K562 (cell line): ENCODE measurements around the gene ELMO1. TPM values are rescaled to one million over a fixed set of nuclear protein-coding genes. Genes with fewer than 3 reads are reported as not detected.

Experiments used
- BMI1 ChIP-seq: fragments of 150-350 bp; IDR thresholded peaks from 2 replicates; pipeline ENCODE4 v1.6.1; 2014; ENCODE audit warnings: low read length
- BRF1 ChIP-seq: IDR thresholded peaks from 3 replicates; pipeline ENCODE4 v1.6.1; 2011; ENCODE audit warnings: borderline replicate concordance, mild to moderate bottlenecking; ENCODE audit not compliant: insufficient read length; ENCODE audit errors: extremely low read depth
- CBX8 ChIP-seq: fragments of 200-600 bp; sonication (generic); IDR thresholded peaks from 2 replicates; pipeline ENCODE4 v1.6.1; 2012; ENCODE audit warnings: borderline replicate concordance, mixed run types, low read depth, mild to moderate bottlenecking, moderate library complexity, mixed read lengths, low read length, control low read depth, inconsistent platforms; ENCODE audit not compliant: poor library complexity, severe bottlenecking; ENCODE audit errors: extremely low read depth
- CC2D1A ChIP-seq: fragments of 450-650 bp; IDR thresholded peaks from 2 replicates; pipeline ENCODE4 v1.6.1; 2017; ENCODE audit warnings: mild to moderate bottlenecking
- HLTF ChIP-seq: fragments of 450-650 bp; IDR thresholded peaks from 2 replicates; pipeline ENCODE4 v1.6.1; 2016
- HNRNPL ChIP-seq: fragments of 200-400 bp; formaldehyde crosslinking; IDR thresholded peaks from 2 replicates; pipeline ENCODE4 v1.6.1; 2017; ENCODE audit warnings: low read depth, mild to moderate bottlenecking, low read length
- PBX2 ChIP-seq, 2 experiments: IDR thresholded peaks in 1 of 2; conservative IDR thresholded peaks in 1 of 2; 2 replicates each; pipeline ENCODE4 v1.6.1; 2016; ENCODE audit warnings: low read depth in 2 of 2, mild to moderate bottlenecking in 1 of 2, missing compliant biosample characterization in 1 of 2, missing genetic modification characterization in 1 of 2, moderate library complexity in 1 of 2
- TGIF2 ChIP-seq: sonication (generic); formaldehyde crosslinking; IDR thresholded peaks from 2 replicates; pipeline ENCODE4 v1.8.1; 2022; ENCODE audit warnings: mild to moderate bottlenecking, missing genetic modification reagents, moderate library complexity
- TSC22D4 ChIP-seq: fragments of 450-650 bp; IDR thresholded peaks from 2 replicates; pipeline ENCODE4 v1.6.1; 2016; ENCODE audit warnings: missing genetic modification characterization, missing biosample characterization, control low read depth
- ZNF282 ChIP-seq: sonication (generic); formaldehyde crosslinking; IDR thresholded peaks from 2 replicates; pipeline ENCODE4 v1.8.1; 2023; ENCODE audit warnings: missing genetic modification reagents
- ZNF76 ChIP-seq: fragments of 250-450 bp; sonication (Bioruptor Pico); IDR thresholded peaks from 2 replicates; pipeline ENCODE4 v1.4.0; 2020; ENCODE audit warnings: mild to moderate bottlenecking, moderate library complexity, borderline replicate concordance
- ZNF764 ChIP-seq: fragments of 250-450 bp; sonication (Bioruptor Pico); IDR thresholded peaks from 2 replicates; pipeline ENCODE4 v1.4.0; 2020; ENCODE audit warnings: low read depth, mild to moderate bottlenecking, moderate library complexity
- ZNF830 ChIP-seq: fragments of 250-450 bp; sonication (Bioruptor Pico); IDR thresholded peaks from 2 replicates; pipeline ENCODE4 v1.5.0; 2021; ENCODE audit warnings: mild to moderate bottlenecking
- polyA plus RNA-seq, 8 experiments: library from polyadenylated mRNA; depleted of rRNA in 4 of 8; stranded (reverse) in 5 of 8; unstranded in 3 of 8; fragments of >200 nt; fragmentation: Nextera tagmentation in 2 of 8; fragmentation: Illumina TruSeq in 1 of 8; extraction: Ambion mirVana in 2 of 8; extraction: Trizol in 1 of 8; gene quantifications; 2 replicates each; pipeline versions ENCODE4 v1.2.1 to v1.2.3, GENCODE V29; 2011 to 2014; ENCODE audit warnings: inconsistent platforms in 1 of 8, missing spikeins in 1 of 8
- total RNA-seq, 7 experiments: library from RNA; depleted of rRNA in 6 of 7; stranded (reverse); fragments of >200 nt in 6 of 7; fragmentation: Illumina TruSeq in 2 of 7; extraction: Trizol in 2 of 7; gene quantifications; 2 replicates each; pipeline versions ENCODE4 v1.2.1 to v1.2.3, GENCODE V29; 2011 to 2021; ENCODE audit warnings: low replicate concordance in 1 of 7

Gene ELMO1
- total and polyA plus RNA-seq, 9 of the 15 experiments (the other 6 are each of a cell fraction or from before 2014, with no cell fraction given) = 0.36 to 7.2 (median 3.6) TPM

DNA sequence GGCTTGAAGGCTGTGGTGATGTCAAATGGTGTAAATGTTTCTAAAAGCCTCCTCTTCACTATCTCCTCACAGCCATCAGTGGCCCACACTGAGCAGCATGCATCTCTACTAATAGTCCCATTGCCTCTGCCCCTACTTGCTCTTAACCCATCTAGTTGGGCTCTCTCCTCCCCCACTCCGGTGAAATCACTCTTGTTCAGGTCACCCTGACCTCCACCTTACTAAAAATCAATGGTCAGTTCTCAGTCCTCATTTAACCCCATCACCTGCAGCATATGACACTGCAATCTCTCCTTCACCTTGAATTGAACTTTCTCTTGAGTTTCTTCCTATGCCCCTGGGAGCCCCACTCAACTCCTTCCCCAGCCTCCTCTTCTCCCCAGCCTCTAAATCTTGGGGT is 369.2 kb downstream of the ELMO1 start (continued):
- TF ChIP-seq CC2D1A (no peak), ZNF830 (CRISPR knock-in tag) (no peak), BRF1 (no peak), ZNF764 (CRISPR knock-in tag) (no peak), HNRNPL (no peak), PBX2 (CRISPR knock-in tag; IDR thresholded peaks at IDR 0.05; ENCODE audit: low read depth) (no peak), PBX2 (tag; conservative IDR thresholded peaks at IDR 0.05; ENCODE audit: low read depth) (no peak), ZNF76 (CRISPR knock-in tag) (no peak), ZNF282 (CRISPR knock-in tag) (no peak), TSC22D4 (tag) (no peak), BMI1 (no peak), HLTF (no peak), TGIF2 (CRISPR knock-in tag) (no peak), CBX8 (no peak)
